ENCODE results near the gene TCF7L2.

- TF ChIP-seq CTCF (IDR thresholded peaks at IDR 0.05), result no peak
- TF ChIP-seq POLR2AphosphoS5 (IDR thresholded peaks at IDR 0.05; ENCODE audit: insufficient read depth in 1 of 2, low read depth in 1 of 2), result no peak
- no peak for TF ChIP-seq POLR2A (IDR thresholded peaks at IDR 0.05)
These were observed 6.7 kb downstream of the TCF7L2 start for GRCh38 chr10:112956631-112957350.
